Measurements from ENCODE around the gene MESD.

Gene MESD

GRCh38 chr15:81031203-81031602, 41.6 kb upstream of the MESD start:
- no peak for TF ChIP-seq ZFX (IDR thresholded peaks at IDR 0.05; ENCODE audit: borderline replicate concordance)
- TF ChIP-seq, protein P1, sequence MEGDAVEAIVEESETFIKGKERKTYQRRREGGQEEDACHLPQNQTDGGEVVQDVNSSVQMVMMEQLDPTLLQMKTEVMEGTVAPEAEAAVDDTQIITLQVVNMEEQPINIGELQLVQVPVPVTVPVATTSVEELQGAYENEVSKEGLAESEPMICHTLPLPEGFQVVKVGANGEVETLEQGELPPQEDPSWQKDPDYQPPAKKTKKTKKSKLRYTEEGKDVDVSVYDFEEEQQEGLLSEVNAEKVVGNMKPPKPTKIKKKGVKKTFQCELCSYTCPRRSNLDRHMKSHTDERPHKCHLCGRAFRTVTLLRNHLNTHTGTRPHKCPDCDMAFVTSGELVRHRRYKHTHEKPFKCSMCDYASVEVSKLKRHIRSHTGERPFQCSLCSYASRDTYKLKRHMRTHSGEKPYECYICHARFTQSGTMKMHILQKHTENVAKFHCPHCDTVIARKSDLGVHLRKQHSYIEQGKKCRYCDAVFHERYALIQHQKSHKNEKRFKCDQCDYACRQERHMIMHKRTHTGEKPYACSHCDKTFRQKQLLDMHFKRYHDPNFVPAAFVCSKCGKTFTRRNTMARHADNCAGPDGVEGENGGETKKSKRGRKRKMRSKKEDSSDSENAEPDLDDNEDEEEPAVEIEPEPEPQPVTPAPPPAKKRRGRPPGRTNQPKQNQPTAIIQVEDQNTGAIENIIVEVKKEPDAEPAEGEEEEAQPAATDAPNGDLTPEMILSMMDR (IDR thresholded peaks at IDR 0.05): no peak
- H3K27ac ChIP-seq: no peak overlapping the region

DNA sequence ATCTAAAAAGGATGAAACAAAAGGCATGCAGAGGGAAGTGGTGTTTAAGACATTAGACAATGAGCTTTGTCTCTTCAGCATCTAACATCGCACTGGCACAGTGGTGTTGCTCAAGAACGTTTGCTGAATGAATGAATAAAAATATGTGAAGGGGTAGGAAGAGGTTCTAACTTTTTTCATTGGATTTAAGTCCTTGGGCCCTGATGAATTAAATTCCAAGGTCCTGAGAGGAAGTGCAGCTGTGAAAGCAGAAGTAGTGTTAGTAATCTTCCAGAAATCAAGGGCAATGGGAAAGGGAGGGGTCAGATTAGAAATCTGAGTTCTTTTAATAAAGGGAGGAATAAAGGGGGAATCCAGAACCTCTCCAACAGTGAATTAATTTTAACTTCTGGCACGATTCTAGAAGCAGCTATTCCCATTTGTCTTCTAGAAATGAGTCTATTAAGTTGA, 40.7 kb upstream of the MESD start:
- TF ChIP-seq ZFX (IDR thresholded peaks at IDR 0.05; ENCODE audit: borderline replicate concordance): no peak
- TF ChIP-seq, protein P1 (IDR thresholded peaks at IDR 0.05): no peak
- H3K27ac ChIP-seq: no peak overlapping the region

- H3K27ac ChIP-seq: no peak overlapping the region
- TF ChIP-seq, protein P1 (IDR thresholded peaks at IDR 0.05): no peak
- no peak for TF ChIP-seq ZFX (IDR thresholded peaks at IDR 0.05; ENCODE audit: borderline replicate concordance)
Measured at GRCh38 chr15:81029414-81030300, 40.0 kb upstream of the MESD start.

DNA sequence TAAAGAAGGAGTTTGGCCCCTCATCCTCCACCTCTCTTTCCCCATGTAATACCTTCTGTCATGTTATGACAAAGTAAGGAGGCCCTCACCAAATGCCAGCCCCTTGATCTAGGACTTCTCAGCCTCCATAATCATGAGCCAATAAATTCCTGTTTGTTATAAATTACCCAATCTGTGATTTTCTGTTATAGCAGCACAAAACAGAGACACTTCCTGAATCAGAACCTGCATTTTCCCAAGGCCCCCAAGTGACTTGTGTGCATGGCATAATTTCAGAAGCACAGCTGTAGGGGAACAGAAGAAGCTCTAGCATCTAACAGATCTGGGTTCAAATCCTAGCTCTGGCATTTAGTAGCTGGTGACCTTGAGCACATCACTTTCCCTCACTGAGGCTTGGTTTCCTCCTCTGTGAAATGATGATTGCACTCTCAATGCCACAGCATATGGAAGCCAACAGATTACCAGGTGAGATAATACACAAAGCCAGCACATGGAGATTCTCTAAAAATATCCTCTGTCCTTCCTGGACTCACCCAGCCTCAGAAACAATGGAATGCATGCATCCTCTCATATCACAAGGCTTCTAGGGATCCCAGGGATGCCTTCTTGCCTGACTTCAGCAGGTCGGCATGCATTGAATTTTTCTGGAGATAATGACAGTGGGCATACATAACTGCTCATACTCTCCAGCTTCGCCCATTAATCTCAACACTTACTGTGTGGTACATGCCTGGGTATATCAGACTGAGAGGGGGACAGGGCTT, 37.4 kb upstream of the MESD start:
- TF ChIP-seq ZFX (IDR thresholded peaks at IDR 0.05; ENCODE audit: borderline replicate concordance): no peak
- TF ChIP-seq, protein P1 (IDR thresholded peaks at IDR 0.05): no peak
- H3K27ac ChIP-seq: no peak overlapping the region

- TF ChIP-seq, protein P1 (IDR thresholded peaks at IDR 0.05): no peak
- TF ChIP-seq ZFX (IDR thresholded peaks at IDR 0.05; ENCODE audit: borderline replicate concordance): no peak
- no peak overlapping the region for H3K27ac ChIP-seq
Measured at GRCh38 chr15:81025721-81026370, 36.2 kb upstream of the MESD start.

GRCh38 chr15:81024936-81025335, 35.3 kb upstream of the MESD start:
- TF ChIP-seq, protein P1 (IDR thresholded peaks at IDR 0.05): no peak
- TF ChIP-seq ZFX (IDR thresholded peaks at IDR 0.05; ENCODE audit: borderline replicate concordance): no peak
- H3K27ac ChIP-seq: no peak overlapping the region
